ENCODE results near the gene GRIK4.

- TF ChIP-seq CTCF (IDR thresholded peaks at IDR 0.05; ENCODE audit: insufficient read depth, low read length) = no peak
- TF ChIP-seq GABPA (IDR thresholded peaks at IDR 0.05; ENCODE audit: low read depth) = no peak
- no peak for TF ChIP-seq SPI1 (IDR thresholded peaks at IDR 0.05; ENCODE audit: borderline replicate concordance, low read depth)
- no peak for TF ChIP-seq REST (IDR thresholded peaks at IDR 0.05; ENCODE audit: insufficient replicate concordance, low read depth)
- no peak for TF ChIP-seq POLR2AphosphoS5 (IDR thresholded peaks at IDR 0.05; ENCODE audit: low read depth)
These were observed 428.8 kb downstream of the GRIK4 start for GRCh38 chr11:120940160-120940848.
